ENCODE measurements around the gene LRATD1.

The LRATD1 gene

GRCh38 chr2:14632133-14632936, at the start of gene LRATD1:
Gene LRATD1, plus strand, starts transcription at chr2:14632717. Its CDS starts 1,263 bp downstream, at chr2:14633980.
- DNase-seq (ENCODE audit: low spot score) = peak; percentile 32
- in situ Hi-C loops (cut with MboI; ENCODE audit: low sequenced_read_pairs, unreplicated experiment) = no loop called here
- no peak for TF ChIP-seq CTCF (IDR thresholded peaks at IDR 0.05; ENCODE audit: borderline replicate concordance, control extremely low read depth, extremely low read depth, insufficient read depth, missing control alignments)

- no peak for TF ChIP-seq CTCF (IDR thresholded peaks at IDR 0.05; ENCODE audit: borderline replicate concordance, control extremely low read depth, extremely low read depth, insufficient read depth, missing control alignments)
- no peak for DNase-seq (ENCODE audit: low spot score)
- in situ Hi-C loops (cut with MboI; ENCODE audit: low sequenced_read_pairs, unreplicated experiment) = no loop called here
Measured at GRCh38 chr2:14583059-14583458, 49.5 kb upstream of the LRATD1 start.

GRCh38 chr2:14583802-14584201, 48.7 kb upstream of the LRATD1 start:
- in situ Hi-C loops (cut with MboI; ENCODE audit: low sequenced_read_pairs, unreplicated experiment) = no loop called here
- TF ChIP-seq CTCF (IDR thresholded peaks at IDR 0.05; ENCODE audit: borderline replicate concordance, control extremely low read depth, extremely low read depth, insufficient read depth, missing control alignments) = no peak
- no peak for DNase-seq (ENCODE audit: low spot score)

- no peak for TF ChIP-seq CTCF (IDR thresholded peaks at IDR 0.05; ENCODE audit: borderline replicate concordance, control extremely low read depth, extremely low read depth, insufficient read depth, missing control alignments)
- no peak for DNase-seq (ENCODE audit: low spot score)
- in situ Hi-C loops (cut with MboI; ENCODE audit: low sequenced_read_pairs, unreplicated experiment) = no loop called here
Measured at GRCh38 chr2:14587119-14587518, 45.4 kb upstream of the LRATD1 start.

- no peak for DNase-seq (ENCODE audit: low spot score)
- no peak for TF ChIP-seq CTCF (IDR thresholded peaks at IDR 0.05; ENCODE audit: borderline replicate concordance, control extremely low read depth, extremely low read depth, insufficient read depth, missing control alignments)
- in situ Hi-C loops (cut with MboI; ENCODE audit: low sequenced_read_pairs, unreplicated experiment) = no loop called here
Measured at GRCh38 chr2:14601156-14601770, 31.3 kb upstream of the LRATD1 start.

GRCh38 chr2:14602309-14602708, 30.2 kb upstream of the LRATD1 start:
- no peak for DNase-seq (ENCODE audit: low spot score)
- in situ Hi-C loops (cut with MboI; ENCODE audit: low sequenced_read_pairs, unreplicated experiment) = no loop called here
- no peak for TF ChIP-seq CTCF (IDR thresholded peaks at IDR 0.05; ENCODE audit: borderline replicate concordance, control extremely low read depth, extremely low read depth, insufficient read depth, missing control alignments)
